SK-N-SH treated with all-trans-retinoic acid at 6 μM for 48 hours (cell line): ENCODE measurements around the gene CLDN8.

Experiments
- ARNTL ChIP-seq: fragments of 450-650 bp; formaldehyde crosslinking; IDR thresholded peaks from 2 replicates; pipeline ENCODE4 v1.5.0; 2020; ENCODE audit warnings: low read depth, mild to moderate bottlenecking, moderate library complexity, borderline replicate concordance
- CREB5 ChIP-seq: fragments of 250-450 bp; sonication (Bioruptor Pico); IDR thresholded peaks from 2 replicates; pipeline ENCODE4 v1.5.1; 2020; ENCODE audit warnings: low read depth, mild to moderate bottlenecking, moderate library complexity
- ESRRG ChIP-seq: fragments of 250-450 bp; sonication (Bioruptor Pico); IDR thresholded peaks from 2 replicates; pipeline ENCODE4 v1.6.1; 2021; ENCODE audit warnings: mild to moderate bottlenecking
- OSR1 ChIP-seq: fragments of 250-450 bp; sonication (Bioruptor Pico); IDR thresholded peaks from 2 replicates; pipeline ENCODE4 v1.8.0; 2022; ENCODE audit warnings: moderate library complexity, mild to moderate bottlenecking, inconsistent platforms
- PPARA ChIP-seq: fragments of 250-450 bp; sonication (Bioruptor Pico); IDR thresholded peaks from 2 replicates; pipeline ENCODE4 v1.5.0; 2020; ENCODE audit warnings: mild to moderate bottlenecking, borderline replicate concordance
- RARB ChIP-seq: fragments of 250-450 bp; sonication (Bioruptor Pico); IDR thresholded peaks from 2 replicates; pipeline ENCODE4 v1.8.0; 2021; ENCODE audit warnings: mild to moderate bottlenecking, moderate library complexity
- TCF4 ChIP-seq: fragments of 250-450 bp; sonication (Bioruptor Pico); IDR thresholded peaks from 2 replicates; pipeline ENCODE4 v1.8.0; 2021; ENCODE audit warnings: mild to moderate bottlenecking, moderate library complexity, borderline replicate concordance
- ZFP30 ChIP-seq: fragments of 450-650 bp; formaldehyde crosslinking; IDR thresholded peaks from 2 replicates; pipeline ENCODE4 v1.5.0; 2022; ENCODE audit warnings: mild to moderate bottlenecking, moderate library complexity
- TF ChIP-seq, protein P1 (sequence below): fragments of 250-450 bp; sonication (Bioruptor Pico); IDR thresholded peaks from 2 replicates; pipeline ENCODE4 v1.8.0; 2021; ENCODE audit warnings: low read depth, mild to moderate bottlenecking, moderate library complexity, borderline replicate concordance

DNA sequence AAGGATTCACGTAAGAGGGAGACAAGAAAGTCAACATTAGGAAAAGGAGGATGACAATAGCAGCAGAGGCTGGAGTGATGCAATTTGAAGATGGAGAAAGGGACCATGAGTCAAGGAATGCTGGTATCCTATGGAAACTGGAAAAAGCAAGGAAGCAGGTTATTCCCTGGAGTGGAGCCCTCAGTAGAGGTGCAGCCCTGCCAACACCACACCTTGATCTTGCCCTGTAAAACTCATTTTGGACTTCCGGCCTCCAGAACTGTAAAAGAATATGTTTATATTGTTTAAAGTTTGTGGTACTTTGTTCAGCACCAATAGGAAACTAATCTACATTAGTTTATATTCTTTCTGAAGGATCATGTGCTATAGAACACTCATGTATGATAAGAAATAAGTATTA lies 29.7 kb downstream of the CLDN8 start:
- TF ChIP-seq ARNTL (CRISPR knock-in tag), result no peak
- TF ChIP-seq ZFP30 (CRISPR knock-in tag), result no peak
- TF ChIP-seq, protein P1, sequence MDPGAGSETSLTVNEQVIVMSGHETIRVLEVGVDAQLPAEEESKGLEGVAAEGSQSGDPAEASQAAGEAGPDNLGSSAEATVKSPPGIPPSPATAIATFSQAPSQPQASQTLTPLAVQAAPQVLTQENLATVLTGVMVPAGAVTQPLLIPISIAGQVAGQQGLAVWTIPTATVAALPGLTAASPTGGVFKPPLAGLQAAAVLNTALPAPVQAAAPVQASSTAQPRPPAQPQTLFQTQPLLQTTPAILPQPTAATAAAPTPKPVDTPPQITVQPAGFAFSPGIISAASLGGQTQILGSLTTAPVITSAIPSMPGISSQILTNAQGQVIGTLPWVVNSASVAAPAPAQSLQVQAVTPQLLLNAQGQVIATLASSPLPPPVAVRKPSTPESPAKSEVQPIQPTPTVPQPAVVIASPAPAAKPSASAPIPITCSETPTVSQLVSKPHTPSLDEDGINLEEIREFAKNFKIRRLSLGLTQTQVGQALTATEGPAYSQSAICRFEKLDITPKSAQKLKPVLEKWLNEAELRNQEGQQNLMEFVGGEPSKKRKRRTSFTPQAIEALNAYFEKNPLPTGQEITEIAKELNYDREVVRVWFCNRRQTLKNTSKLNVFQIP (CRISPR knock-in tag), result no peak
- no peak for TF ChIP-seq ESRRG
- TF ChIP-seq RARB (CRISPR knock-in tag), result no peak
- no peak for TF ChIP-seq TCF4
- TF ChIP-seq PPARA (CRISPR knock-in tag), result no peak
- no peak for TF ChIP-seq OSR1
- TF ChIP-seq CREB5 (CRISPR knock-in tag), result no peak
